Fibroblast of skin of abdomen (primary cell): ENCODE results near the gene GUCY1B1.
A peak's percentile ranks its signal among the peaks of the same experiment; 100 is the strongest.
"Not testable (repeated sequence)": the region's sequence is repeated elsewhere in the genome, so short reads cannot be mapped to it uniquely, and the experiment has no call there.

Source experiments
- DNase-seq: peaks from one replicate; pipeline ENCODE4 v3.0.0-alpha.2; 2013

The GUCY1B1 gene

GRCh38 chr4:155762334-155762733, 3.5 kb downstream of the GUCY1B1 start:
- peak; percentile 49 for DNase-seq

GRCh38 chr4:155763551-155763950, 4.7 kb downstream of the GUCY1B1 start:
- no peak for DNase-seq

GRCh38 chr4:155765149-155765548, 6.3 kb downstream of the GUCY1B1 start:
- no peak for DNase-seq

GRCh38 chr4:155766622-155767021, 7.8 kb downstream of the GUCY1B1 start:
- no peak for DNase-seq

GRCh38 chr4:155768370-155768769, 9.5 kb downstream of the GUCY1B1 start:
- no peak for DNase-seq

- DNase-seq: no peak
Observed at GRCh38 chr4:155769090-155769489, 10.3 kb downstream of the GUCY1B1 start.

- no peak for DNase-seq
Observed at GRCh38 chr4:155772459-155773195, 13.8 kb downstream of the GUCY1B1 start.

GRCh38 chr4:155773196-155773800, 14.5 kb downstream of the GUCY1B1 start:
- no peak for DNase-seq

GRCh38 chr4:155774033-155774432, 15.2 kb downstream of the GUCY1B1 start:
- DNase-seq: no peak

- DNase-seq: peak; percentile 28
Observed at GRCh38 chr4:155777971-155778735, 19.3 kb downstream of the GUCY1B1 start.

GRCh38 chr4:155780775-155781174, 22.0 kb downstream of the GUCY1B1 start:
- DNase-seq: no peak

- DNase-seq: no peak
Observed at GRCh38 chr4:155781249-155781831, 22.5 kb downstream of the GUCY1B1 start.

- DNase-seq: no peak
Observed at GRCh38 chr4:155784637-155785036, 25.8 kb downstream of the GUCY1B1 start.

GRCh38 chr4:155785828-155786227, 27.0 kb downstream of the GUCY1B1 start:
- DNase-seq: no peak

- DNase-seq: peak; percentile 65
Observed at GRCh38 chr4:155787113-155787710, 28.4 kb downstream of the GUCY1B1 start.

GRCh38 chr4:155789391-155789790, 30.6 kb downstream of the GUCY1B1 start:
- DNase-seq: no peak

GRCh38 chr4:155789982-155790381, 31.2 kb downstream of the GUCY1B1 start:
- no peak for DNase-seq

- DNase-seq: no peak
Observed at GRCh38 chr4:155794589-155795236, 35.9 kb downstream of the GUCY1B1 start.

GRCh38 chr4:155795991-155796390, 37.2 kb downstream of the GUCY1B1 start:
- DNase-seq: peak; percentile 72

- not testable (repeated sequence) for DNase-seq
Observed at GRCh38 chr4:155797581-155797980, 38.8 kb downstream of the GUCY1B1 start.

GRCh38 chr4:155799116-155799793, 40.4 kb downstream of the GUCY1B1 start:
- DNase-seq: peak; percentile 53

- DNase-seq: no peak
Observed at GRCh38 chr4:155799794-155800123, 40.9 kb downstream of the GUCY1B1 start.
